DMS 273 (cell line): Measurements from ENCODE around the gene POLD1.
"Not testable (repeated sequence)": the region's sequence is repeated elsewhere in the genome, so short reads cannot be mapped to it uniquely, and the experiment has no call there.

ENCODE experiments used
- DNase-seq: peaks from one replicate; lab custom pipeline; 2025; ENCODE audit not compliant: unreplicated experiment; lab: John Stamatoyannopoulos, UW

POLD1 gene

GRCh38 chr19:50383852-50384684 is at the start of gene POLD1:
POLD1 (plus strand) TSS chr19:50384347; CDS start chr19:50398852, 14,505 bp downstream.
- DNase-seq: peak; percentile 99

DNA sequence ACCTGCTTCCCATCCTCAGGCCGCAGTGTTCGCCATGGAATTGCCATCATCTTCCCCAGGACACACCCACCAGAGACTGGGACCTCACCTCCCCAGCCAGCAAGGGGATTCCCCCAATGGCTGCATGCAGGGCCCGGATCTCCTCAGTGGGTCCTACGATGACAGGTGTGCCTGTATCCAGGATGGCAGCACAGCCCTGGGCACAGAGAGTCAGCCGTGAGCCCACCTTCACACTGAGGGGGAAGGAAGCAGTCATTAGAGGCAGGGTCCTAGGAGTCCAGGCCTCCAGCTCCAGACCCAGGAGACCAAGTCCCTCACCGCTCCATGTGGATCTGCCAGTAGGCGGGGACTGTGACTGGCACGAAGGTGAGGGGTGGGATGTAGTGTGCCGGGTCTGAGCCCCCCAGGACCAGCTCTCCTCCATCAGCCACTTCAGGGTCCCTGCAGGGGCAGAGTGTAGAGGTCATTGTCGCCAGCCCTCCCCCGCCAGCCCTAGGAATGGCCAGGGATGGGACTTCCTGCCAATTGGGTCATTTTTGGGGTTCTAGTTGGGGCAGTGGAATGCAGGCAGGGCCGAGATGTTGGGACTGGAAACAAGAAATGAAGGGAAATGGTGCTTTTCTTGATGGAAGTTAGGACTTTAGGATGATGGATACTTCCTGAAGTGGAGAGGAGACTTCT is 49.3 kb upstream of the POLD1 start:
- no peak for DNase-seq

- DNase-seq: not testable (repeated sequence)
Measured at GRCh38 chr19:50337031-50337430, 47.1 kb upstream of the POLD1 start.

DNA sequence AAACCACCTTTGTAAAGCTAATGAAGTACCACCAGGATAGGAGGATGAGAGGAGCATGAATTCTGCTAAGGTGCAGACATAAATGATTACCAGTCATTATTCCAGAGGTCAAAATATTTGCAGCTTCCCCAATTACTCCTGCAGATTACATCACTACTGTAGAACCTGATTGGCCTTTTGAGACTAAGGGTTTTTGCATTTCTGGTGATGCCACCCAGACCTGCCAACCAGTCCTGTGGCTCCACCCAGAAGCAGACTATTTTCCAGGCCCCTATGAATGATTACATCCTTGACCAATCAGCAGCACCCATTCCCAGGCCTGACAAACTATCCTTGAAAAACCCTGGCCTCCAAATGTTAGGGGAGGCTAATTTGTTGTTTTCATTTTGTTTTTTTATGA is 43.8 kb upstream of the POLD1 start:
- no peak for DNase-seq

DNA sequence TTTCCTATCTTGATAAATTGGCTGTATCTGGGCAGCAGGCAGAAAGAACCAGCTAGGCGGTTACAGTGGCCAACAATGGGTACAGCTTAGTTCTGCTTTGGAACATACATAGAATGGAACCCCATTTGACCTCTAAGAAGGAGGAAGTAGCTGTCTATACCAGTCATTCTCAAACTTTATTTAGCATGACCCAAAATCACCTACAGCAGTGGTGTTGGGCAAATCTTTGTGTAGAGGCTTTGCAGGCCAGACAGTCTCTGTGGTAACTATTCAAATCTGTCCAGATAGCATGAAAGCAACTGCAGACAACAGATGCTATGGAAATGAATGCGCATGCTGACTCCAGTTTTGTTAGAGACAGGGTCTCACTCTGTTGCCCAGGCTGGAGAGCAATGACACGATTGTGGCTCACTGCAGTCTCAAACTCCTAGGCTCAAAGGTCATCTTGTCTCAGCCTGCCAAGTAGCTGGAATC is 43.0 kb upstream of the POLD1 start:
- no peak for DNase-seq

- no peak for DNase-seq
Measured at GRCh38 chr19:50344661-50345318, 39.4 kb upstream of the POLD1 start.

DNA sequence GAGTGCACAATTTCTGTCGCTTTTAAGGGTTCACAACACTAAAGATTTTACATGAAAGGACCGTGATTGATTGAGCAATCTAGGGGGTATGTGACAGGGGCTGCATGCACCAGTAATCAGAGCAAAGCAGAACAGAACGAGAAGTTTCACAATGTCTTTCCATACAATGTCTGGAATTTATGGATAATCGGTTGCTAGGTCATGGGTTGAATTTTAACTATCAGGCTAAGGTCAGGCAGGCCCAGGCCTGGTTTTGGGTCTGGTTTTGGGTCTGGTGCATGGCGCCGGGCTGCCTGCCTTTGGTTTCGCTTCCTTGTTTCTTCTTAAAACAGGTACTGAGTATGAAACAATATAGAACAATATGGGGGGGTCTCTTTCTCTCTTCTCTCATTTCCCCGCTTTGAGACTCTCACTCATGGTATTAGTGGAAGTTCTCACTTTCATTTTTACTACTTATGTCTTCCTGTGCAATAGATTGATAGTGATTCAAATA is 37.0 kb upstream of the POLD1 start:
- DNase-seq: not testable (repeated sequence)

DNA sequence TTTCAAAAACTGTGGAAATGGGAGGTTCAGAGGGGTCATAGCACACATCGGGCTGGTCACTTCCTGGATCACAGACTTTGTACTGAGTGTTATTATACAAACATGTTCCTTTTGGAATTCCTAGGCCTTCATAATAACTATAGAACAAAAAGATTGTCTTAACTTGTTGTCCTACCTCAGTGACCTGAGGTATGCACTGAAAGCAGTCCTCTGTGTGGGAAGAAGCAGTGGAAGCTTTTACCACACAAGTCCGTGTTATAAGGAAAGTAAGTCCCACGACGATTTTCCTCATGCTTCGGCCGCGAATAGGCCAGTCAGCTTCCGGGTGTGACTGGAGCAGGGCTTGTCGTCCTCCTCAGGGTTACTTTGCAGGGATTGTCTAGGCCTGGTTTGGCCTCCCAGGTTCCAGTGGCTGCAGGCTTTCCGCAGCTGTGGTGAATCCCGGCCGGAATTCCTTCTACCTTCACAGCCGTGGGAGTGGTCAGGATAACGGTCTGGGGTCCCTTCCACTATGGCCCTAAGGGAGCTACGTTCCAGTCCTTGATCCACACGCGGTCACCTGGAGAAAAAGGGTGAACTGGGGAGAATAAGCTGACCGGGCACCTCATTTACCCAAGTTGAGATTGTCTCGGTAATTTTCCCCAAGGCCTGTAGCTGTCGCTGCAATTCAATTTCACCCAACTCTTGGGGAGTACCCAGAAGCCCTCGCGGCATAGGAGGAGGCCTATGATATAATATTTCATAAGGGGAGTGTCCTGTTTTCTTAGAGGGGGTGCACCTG is 34.7 kb upstream of the POLD1 start:
- no peak for DNase-seq

- DNase-seq: no peak
Measured at GRCh38 chr19:50352242-50352641, 31.9 kb upstream of the POLD1 start.

GRCh38 chr19:50353487-50353880 is 30.7 kb upstream of the POLD1 start:
- not testable (repeated sequence) for DNase-seq

- DNase-seq: no peak
Measured at GRCh38 chr19:50356691-50357177, 27.4 kb upstream of the POLD1 start.

- peak; percentile 79 for DNase-seq
Measured at GRCh38 chr19:50357178-50358100, 26.7 kb upstream of the POLD1 start.

DNA sequence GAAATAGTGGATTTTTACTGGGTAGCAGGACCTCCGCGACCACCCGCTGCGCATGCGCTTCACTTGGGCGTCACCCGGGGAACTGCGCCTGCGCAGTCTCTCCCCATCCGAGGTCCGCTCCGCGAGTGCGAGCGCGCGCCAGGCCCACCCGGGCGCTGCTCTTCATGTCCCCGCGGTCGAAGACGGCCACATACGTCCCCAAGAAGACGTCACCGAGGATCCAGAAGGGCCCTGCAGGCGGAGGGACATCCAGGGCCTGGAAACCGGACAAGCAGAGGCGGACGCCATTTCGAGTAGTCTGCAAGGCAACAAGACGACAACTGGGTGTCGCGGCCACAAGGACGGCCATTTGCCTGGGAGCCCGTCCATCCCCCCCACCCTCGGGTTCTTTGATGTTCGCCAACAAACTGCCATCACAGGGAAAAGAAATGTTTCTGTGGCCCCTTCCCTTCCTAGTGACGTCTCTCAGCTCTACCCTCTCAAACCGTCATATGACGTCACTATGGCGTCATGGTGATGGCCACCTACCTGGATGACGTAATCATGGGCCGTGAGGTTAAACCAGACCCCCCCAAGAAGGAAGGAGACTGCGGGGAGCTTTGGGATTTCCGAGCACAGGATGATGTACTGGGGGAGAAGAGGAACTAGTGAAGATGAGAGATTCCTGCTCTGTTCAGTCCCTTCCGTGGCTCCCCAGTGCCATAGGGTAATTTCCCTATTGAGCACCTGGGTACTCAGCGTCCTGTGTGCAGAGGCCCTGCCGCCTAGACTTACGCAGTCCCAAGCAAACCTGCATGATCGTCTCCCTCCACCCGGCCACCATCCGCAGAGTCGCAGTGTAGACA is 25.4 kb upstream of the POLD1 start:
- DNase-seq: no peak

GRCh38 chr19:50359328-50359818 is 24.8 kb upstream of the POLD1 start:
- DNase-seq: no peak

DNA sequence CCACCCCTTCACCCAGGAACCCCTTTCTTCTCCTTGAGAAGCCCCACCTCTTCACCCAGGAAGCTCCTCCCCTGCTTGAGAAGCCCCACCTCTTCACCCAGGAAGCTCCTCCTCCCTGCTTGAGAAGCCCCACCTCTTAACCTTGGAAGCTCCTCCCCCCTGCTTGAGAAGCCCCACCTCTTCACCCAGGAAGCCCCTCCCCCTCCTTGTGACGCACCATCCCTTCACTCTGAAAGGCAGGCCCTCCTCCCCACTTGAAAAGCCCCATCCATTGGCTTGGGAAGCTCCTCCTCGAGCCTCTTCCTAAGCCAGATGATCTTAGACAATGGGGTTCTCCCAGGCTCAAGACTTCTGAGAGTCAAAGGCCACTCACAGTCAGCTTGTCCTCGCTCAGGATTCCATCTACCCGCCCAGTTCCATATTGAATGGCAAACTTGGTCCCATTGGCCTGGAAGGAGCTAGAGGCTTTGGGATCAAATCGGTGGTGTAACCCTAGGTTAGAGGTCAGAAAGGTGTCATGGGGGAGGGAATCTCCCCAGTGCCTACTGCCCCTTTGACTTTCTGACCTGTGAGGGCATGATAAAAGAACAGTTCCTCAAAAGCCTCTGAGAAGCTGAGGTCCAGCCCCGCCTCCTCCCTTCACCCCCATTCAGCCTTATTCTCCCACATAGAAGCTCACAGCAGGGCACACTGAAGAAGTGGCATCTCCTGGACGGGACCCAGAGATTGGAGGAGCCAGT is 22.7 kb upstream of the POLD1 start:
- DNase-seq: no peak

DNA sequence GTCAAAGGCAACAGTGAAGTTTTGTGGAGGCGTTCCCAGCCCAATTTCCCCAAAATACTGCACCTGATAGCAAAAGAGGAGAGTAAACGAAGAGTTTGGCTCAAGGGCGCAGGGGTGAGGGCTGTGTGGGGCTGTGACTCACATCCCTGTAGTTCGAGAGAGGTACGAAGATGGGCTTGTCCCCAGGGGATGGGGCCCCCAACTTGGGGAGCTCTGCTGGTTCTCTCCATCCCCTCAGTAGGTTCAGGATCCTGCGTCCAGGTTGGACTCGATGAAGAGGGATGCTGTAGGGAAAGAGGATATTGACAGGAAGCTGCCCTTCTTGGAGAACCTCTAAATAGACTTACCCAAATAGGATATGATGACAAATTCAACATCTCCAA is 22.1 kb upstream of the POLD1 start:
- DNase-seq: no peak

GRCh38 chr19:50362656-50363424 is 21.3 kb upstream of the POLD1 start:
- no peak for DNase-seq
